ENCODE data around the gene IRGQ.
A peak's percentile ranks its signal among the peaks of the same experiment; 100 is the strongest.
"Not testable (repeated sequence)": the region's sequence is repeated elsewhere in the genome, so short reads cannot be mapped to it uniquely, and the experiment has no call there.

Gene IRGQ

GRCh38 chr19:43598445-43599240, 2.7 kb upstream of the IRGQ start:
- DNase-seq (ENCODE audit: low spot score) (no peak), FAIRE-seq (no peak)

DNA sequence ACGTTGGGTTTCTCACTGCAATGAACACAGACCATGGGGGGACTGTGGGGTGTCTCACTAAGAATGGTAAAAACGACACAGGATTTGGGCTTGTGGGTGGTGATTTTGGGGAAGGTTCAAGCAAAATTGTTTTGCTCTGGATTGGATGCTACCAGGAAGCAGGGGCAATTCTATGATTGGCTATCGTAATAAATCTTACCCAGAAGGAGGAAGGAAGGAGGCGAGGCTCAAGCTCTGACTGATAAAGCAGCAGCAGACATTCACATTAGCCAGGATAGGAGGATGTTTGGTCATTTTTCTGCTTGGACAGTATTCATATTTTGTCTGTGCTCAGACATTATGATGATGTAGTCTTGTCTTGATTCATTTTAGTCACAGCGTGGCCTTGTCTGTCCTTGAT, 1.9 kb upstream of the IRGQ start:
- FAIRE-seq (no peak), DNase-seq (ENCODE audit: low spot score) (no peak)

DNA sequence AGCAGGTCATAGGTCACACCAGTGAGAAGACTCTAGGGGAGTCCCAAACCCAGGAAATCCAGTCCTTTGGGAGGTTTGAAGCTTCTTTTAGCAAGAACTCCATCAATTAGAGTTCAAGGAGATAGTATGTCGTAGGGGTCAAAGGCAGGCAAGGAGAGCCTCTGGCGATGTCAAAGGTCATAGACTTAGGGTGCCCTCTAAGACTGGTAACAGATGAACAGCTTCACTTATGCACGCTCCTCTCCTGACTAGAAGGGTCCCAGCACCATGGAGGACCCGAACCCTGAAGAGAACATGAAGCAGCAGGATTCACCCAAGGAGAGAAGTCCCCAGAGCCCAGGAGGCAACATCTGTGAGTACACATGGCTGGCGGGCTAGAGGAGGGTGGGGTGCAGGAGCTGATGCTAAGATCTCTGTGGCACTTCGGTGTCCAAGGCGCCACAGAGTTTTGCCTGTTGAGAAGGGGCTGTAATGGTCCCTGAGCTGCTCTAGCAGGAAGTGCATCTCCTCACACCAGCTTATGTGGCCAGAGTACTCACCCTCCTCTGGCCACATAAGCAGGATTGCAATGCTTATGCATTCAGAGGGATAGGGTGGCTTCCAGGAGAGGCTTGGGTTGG, 1.0 kb upstream of the IRGQ start:
- DNase-seq (ENCODE audit: low spot score): no peak
- FAIRE-seq: no peak

DNA sequence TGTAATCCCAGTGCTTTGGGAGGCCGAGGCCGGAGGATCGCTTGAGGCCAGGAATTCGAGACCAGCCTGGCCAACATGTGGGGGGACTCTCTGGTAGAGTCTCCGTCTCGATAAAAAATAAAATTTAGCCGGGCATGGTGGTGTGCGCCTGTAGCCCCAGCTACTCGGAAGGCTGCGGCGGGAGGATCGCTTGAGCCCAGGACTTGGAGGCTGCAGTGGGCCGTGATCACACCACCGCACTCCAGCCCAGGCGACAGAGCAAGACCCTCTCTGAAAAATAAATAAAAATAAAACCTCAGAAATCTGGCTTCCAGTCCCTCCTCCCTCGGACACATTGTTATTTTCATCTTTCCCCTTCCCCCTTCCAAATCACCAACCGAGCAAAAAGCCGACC, 332 bp downstream of the IRGQ start:
- no peak for DNase-seq (ENCODE audit: low spot score)
- FAIRE-seq: no peak

DNA sequence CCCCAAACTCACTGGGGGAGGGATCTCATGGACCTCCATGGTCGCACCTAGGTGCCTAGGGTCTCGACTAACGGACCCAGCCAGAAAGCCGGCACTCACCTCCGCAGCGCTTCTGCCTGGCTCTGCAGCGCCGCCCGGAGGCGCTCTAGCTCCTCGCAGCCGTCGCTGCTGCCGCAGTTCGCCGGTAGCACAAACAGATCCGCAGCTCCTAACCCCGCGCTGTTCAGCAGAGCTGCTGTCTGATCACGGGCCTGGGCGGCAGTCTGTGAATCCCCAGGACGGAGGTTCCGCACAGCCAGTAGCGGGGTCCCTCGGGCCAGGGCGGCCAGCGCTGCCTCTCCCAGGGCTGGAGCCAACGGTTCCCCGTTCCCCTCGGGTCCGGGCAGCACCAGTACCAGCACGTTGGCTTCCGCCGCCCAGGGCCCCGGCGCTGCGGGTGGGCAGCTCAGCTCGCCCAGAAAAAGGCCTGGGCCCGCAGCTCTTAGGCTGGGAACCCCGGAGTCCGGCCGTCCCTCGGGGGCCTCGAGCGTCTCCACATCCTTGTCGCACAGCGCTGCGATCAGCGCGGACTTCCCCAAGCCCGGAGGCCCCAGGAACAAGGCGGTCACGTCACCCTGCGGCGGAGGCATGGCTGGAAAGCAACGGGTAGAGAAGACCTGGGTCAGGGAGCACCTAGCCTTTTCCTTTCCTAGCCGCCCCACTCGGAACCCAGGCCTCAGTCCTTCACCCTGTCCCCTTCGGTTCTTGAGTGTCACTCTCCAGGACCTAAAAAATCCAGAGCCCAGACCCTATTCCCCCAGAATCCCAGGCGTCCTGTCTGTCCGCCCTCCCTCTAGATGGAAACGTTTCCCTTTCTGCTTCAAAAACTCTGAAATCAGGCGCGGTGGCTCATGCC, 977 bp downstream of the IRGQ start:
- DNase-seq (ENCODE audit: low spot score) (peak; percentile 38), FAIRE-seq (no peak)

DNA sequence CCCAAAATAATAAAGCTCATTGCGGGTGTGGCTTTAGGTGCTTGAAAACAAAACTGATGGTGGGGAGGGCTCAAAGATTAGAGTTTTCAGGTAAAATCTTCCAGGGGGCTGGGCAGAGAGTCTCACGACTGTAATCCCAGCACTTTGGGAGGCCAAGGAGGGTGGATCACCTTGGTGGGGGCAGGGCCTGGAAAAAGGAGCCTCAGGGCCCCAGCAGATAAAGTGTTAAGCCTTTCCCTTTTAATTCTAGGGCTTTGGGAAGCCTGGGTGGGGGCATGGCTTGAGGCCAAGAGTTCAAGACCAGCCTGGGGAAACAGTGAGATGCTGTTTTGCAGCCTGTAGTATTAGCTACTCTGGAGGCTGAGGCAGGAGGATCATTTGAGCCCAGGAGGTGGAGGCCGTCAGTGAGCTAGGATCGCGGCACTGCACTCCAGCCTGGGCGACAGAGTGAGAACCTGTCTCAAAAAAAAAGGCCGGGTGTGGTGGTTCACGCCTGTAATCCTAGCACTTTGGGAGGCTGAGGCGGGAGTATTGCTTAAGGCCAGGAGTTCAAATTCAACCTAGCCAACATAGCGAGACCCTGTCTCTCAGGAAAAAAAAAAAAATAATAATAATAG, 1.7 kb downstream of the IRGQ start:
- FAIRE-seq: no peak
- DNase-seq (ENCODE audit: low spot score): no peak

GRCh38 chr19:43592800-43593350, 3.1 kb downstream of the IRGQ start:
- DNase-seq (ENCODE audit: low spot score): no peak
- no peak for FAIRE-seq

- DNase-seq (ENCODE audit: low spot score): no peak
- FAIRE-seq: no peak
These were observed 3.8 kb downstream of the IRGQ start for GRCh38 chr19:43591904-43592772.

GRCh38 chr19:43589678-43590077, 6.3 kb downstream of the IRGQ start:
- DNase-seq (ENCODE audit: low spot score): no peak
- FAIRE-seq: no peak

GRCh38 chr19:43589277-43589676, 6.7 kb downstream of the IRGQ start:
- FAIRE-seq (no peak), DNase-seq (ENCODE audit: low spot score) (no peak)

- FAIRE-seq; DNase-seq (ENCODE audit: low spot score): not testable (repeated sequence)
These were observed 8.9 kb downstream of the IRGQ start for GRCh38 chr19:43587029-43587428.

- no peak for DNase-seq (ENCODE audit: low spot score)
- FAIRE-seq: no peak
These were observed 9.6 kb downstream of the IRGQ start for GRCh38 chr19:43586346-43586745.

DNA sequence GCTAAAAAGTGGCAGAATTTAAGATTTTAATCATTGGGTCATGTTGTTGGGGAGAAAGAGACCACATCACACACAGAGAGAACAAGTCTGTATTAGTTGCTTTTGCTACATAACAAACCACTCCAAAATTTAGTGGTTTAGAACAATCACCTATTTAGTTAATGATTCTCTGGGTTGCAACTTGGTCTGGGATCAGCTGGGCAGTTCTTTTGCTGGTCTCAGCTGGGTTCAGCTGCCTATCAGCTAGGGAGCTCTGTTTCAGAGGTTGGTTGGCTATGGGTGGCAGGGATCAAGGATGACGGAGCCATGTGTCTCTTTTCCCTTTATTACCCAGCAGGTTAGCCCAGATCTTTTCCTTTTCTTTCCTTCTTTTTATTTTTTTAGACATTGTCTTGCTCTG, 11.4 kb downstream of the IRGQ start:
- DNase-seq (ENCODE audit: low spot score) (peak; percentile 6), FAIRE-seq (no peak)

DNA sequence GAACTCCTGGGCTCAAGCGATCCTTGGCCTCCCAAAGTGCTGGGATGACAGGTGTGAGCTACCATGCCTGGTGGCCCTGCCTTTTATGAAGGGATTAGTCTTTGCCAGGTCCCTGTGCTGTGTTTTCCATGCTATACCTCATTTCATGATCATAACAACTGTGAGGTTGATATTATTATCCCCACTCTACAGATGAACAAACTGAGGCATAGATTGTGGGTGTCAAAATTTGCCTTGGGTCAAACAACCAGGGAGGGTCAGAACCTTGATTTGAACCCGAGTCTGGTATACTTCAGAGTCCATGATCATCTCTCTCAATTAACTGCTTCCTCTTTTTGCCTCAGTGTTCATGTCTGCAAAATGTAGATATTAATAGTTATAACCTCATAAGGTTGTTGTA, 13.4 kb downstream of the IRGQ start:
- no peak for FAIRE-seq
- no peak for DNase-seq (ENCODE audit: low spot score)

DNA sequence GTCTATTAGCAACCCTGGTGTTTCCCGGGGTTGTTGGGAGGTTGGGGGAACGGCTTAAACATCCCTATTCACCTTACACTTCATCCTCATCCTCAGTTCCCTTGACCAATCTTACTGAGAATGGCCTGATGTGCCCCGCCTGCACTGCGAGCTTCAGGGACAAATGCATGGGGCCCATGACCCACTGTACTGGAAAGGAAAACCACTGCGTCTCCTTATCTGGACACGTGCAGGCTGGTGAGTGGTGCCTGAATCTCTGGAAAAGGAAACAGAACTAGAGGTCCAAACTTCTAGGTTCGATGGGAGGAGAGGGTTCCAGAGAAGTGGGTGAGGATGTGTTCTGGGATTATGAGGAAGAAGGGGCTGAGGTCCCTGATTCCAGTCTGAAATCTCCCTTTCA, 14.5 kb downstream of the IRGQ start:
- no peak for FAIRE-seq
- DNase-seq (ENCODE audit: low spot score): no peak

GRCh38 chr19:43578787-43579186, 17.1 kb downstream of the IRGQ start:
- FAIRE-seq: no peak

DNA sequence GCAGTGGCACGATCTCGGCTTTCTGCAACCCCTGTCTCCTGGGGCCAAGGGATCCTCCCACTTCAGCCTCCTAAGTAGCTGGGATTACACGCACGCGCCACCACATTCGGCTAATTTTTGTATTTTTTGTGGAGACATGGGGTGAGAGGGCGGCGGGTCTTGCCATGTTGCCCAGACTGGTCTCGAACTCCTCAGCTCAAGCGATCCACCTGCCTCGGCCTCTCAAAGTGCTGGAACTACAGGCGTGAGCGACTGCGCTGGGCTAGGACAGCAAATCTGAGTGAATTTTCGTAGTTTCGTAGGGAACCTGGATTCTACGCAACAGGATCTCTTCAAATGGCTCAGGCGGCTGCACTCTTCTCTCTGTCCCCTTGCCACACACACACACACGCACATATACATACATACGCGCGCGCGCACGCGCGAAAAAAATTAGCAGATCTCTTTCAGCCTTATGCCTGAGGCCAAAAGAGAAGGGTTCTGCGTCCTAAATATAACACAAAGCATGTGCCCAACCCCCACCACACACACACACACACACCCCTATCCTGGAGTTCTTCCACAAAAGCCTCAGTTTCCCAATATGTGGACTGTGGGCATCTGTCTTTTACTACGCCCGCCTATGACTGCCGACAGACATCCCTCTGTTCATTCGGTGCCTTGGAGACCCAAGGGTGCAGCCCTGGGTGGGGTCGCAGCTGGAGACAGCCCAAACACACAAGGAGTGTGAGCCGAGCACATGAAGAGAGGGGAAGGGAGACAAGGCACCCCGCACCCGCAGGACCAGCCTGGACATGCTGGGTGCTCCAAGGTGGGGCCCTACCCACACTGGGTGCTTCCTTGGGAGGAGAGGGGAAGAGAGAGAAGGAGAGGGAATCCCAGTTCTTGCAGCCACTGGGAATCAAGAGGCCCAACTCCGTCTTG, 19.7 kb downstream of the IRGQ start:
- FAIRE-seq (no peak), DNase-seq (ENCODE audit: low spot score) (no peak)

More at GRCh38 chr19:43578787-43579186, 17.1 kb downstream of the IRGQ start:
- DNase-seq (ENCODE audit: low spot score): no peak

- DNase-seq (ENCODE audit: low spot score): peak; percentile 91
- FAIRE-seq: peak; percentile 85
These were observed 20.6 kb downstream of the IRGQ start, which contains the start of the genes PINLYP and XRCC1 for GRCh38 chr19:43575156-43575950. PINLYP (plus strand) TSS chr19:43575801; CDS start chr19:43577192, 1,391 bp downstream. XRCC1 (minus strand) TSS chr19:43575527; CDS start chr19:43575458, 69 bp downstream.

Data from RCC 7860 (cell line).